Stimulated activated CD8-positive, alpha-beta memory T cell treated with anti-CD3 and anti-CD28 coated beads, Interleukin-7, amount 100 ng/mL, for 1 hour (primary cell): ENCODE results near the gene CABP2.
A peak's percentile ranks its signal among the peaks of the same experiment; 100 is the strongest.
"Not testable (repeated sequence)": the region's sequence is repeated elsewhere in the genome, so short reads cannot be mapped to it uniquely, and the experiment has no call there.

Experiments used
- DNase-seq, 2 donors: peaks; one replicate each; pipeline ENCODE4 v3.0.0-alpha.2; 2020; ENCODE audit warnings: low read depth in 2 of 2

The CABP2 gene

GRCh38 chr11:67538823-67539505 lies 15.7 kb upstream of the CABP2 start:
- DNase-seq, result no peak

- DNase-seq, result no peak
Measured at GRCh38 chr11:67538306-67538705, 15.1 kb upstream of the CABP2 start.

GRCh38 chr11:67535561-67535960 lies 12.3 kb upstream of the CABP2 start:
- no peak for DNase-seq

GRCh38 chr11:67534070-67534679 lies 10.9 kb upstream of the CABP2 start:
- DNase-seq, result no peak

GRCh38 chr11:67532889-67533288 lies 9.6 kb upstream of the CABP2 start:
- DNase-seq, result no peak

GRCh38 chr11:67530282-67530592 lies 7.0 kb upstream of the CABP2 start:
- DNase-seq, result no peak

- no peak for DNase-seq
Measured at GRCh38 chr11:67528376-67528775, 5.1 kb upstream of the CABP2 start.

- DNase-seq, result no peak
Measured at GRCh38 chr11:67525275-67525976, 2.2 kb upstream of the CABP2 start.

GRCh38 chr11:67524480-67524808 lies 1.2 kb upstream of the CABP2 start:
- DNase-seq, result no peak

- DNase-seq, result no peak
Measured at GRCh38 chr11:67523556-67524479, 572 bp upstream of the CABP2 start.

- no peak for DNase-seq
Measured at GRCh38 chr11:67522338-67522737, 908 bp downstream of the CABP2 start.

- DNase-seq, result no peak
Measured at GRCh38 chr11:67521924-67522323, 1.3 kb downstream of the CABP2 start.

- no peak for DNase-seq
Measured at GRCh38 chr11:67520856-67521824, 2.1 kb downstream of the CABP2 start.

GRCh38 chr11:67519726-67520125 lies 3.5 kb downstream of the CABP2 start:
- DNase-seq, result no peak

GRCh38 chr11:67517784-67518552 lies 5.3 kb downstream of the CABP2 start:
- DNase-seq, result no peak

- no peak for DNase-seq
Measured at GRCh38 chr11:67516806-67517205, 6.4 kb downstream of the CABP2 start.

- no peak for DNase-seq
Measured at GRCh38 chr11:67514116-67514515, 9.1 kb downstream of the CABP2 start.

- DNase-seq, result not testable (repeated sequence)
Measured at GRCh38 chr11:67511558-67511957, 11.7 kb downstream of the CABP2 start.

GRCh38 chr11:67510023-67510345 lies 13.3 kb downstream of the CABP2 start:
- no peak for DNase-seq

GRCh38 chr11:67508486-67509121 lies 14.6 kb downstream of the CABP2 start:
- DNase-seq, result peak; percentile 97 to 98
